CD8-positive, alpha-beta memory T cell (primary cell): Measurements from ENCODE around the gene TEX53. TPM values are rescaled to one million over a fixed set of nuclear protein-coding genes. Genes with fewer than 3 reads are reported as not detected.

Source experiments
- CTCF ChIA-PET: fragments of 350-600 bp; sonication (Branson Sonifier 250); formaldehyde crosslinking; loops from one replicate; lab custom pipeline; 2021; ENCODE audit warnings: antibody characterized with exemption; lab: Charles Lee
- POLR2A ChIA-PET: fragments of 350-600 bp; sonication (Branson Sonifier 250); formaldehyde crosslinking; loops from one replicate; lab custom pipeline; 2021; ENCODE audit warnings: antibody characterized with exemption; lab: Charles Lee
- DNase-seq, 5 donors: peaks; one replicate each; pipeline versions ENCODE4 v3.0.0 to v3.0.0-alpha.2; 2020 to 2022; ENCODE audit warnings: mixed read lengths in 1 of 5
- H3K27ac ChIP-seq: one replicate; pipeline ENCODE4 v1.7.0; 2013; ENCODE audit warnings: low read depth, mild to moderate bottlenecking, low read length, moderate library complexity
- H3K27me3 ChIP-seq: 2 replicates; pipeline ENCODE4 v1.7.0; 2013; ENCODE audit warnings: low read length, mild to moderate bottlenecking; ENCODE audit not compliant: insufficient read depth, poor library complexity, severe bottlenecking
- H3K36me3 ChIP-seq: 2 replicates; pipeline ENCODE4 v1.7.0; 2013; ENCODE audit warnings: mild to moderate bottlenecking, low read length, moderate library complexity; ENCODE audit not compliant: insufficient read depth
- H3K4me1 ChIP-seq: 2 replicates; pipeline ENCODE4 v1.7.0; 2013; ENCODE audit warnings: mild to moderate bottlenecking, low read length, moderate library complexity; ENCODE audit not compliant: insufficient read depth
- H3K4me3 ChIP-seq: 2 replicates; pipeline ENCODE4 v1.7.0; 2013; ENCODE audit warnings: mild to moderate bottlenecking, low read length
- H3K9me3 ChIP-seq: 2 replicates; pipeline ENCODE4 v1.7.0; 2013; ENCODE audit warnings: mild to moderate bottlenecking, low read length
- H3K27ac Mint-ChIP-seq, 8 donors: one replicate each; pipeline ENCODE4 v1.8.0; 2020 to 2021; ENCODE audit warnings: mixed read lengths in 8 of 8, mild to moderate bottlenecking in 6 of 8, inconsistent platforms in 3 of 8, moderate library complexity in 3 of 8
- H3K27me3 Mint-ChIP-seq, 2 donors: one replicate each; pipeline ENCODE4 v1.8.0; 2020 to 2021; ENCODE audit warnings: mixed read lengths in 2 of 2, mild to moderate bottlenecking in 1 of 2, moderate library complexity in 1 of 2
- H3K36me3 Mint-ChIP-seq, 3 donors: one replicate each; pipeline ENCODE4 v1.8.0; 2020 to 2021; ENCODE audit warnings: mixed read lengths in 3 of 3, inconsistent platforms in 1 of 3, mild to moderate bottlenecking in 1 of 3
- H3K4me1 Mint-ChIP-seq, 3 donors: one replicate each; pipeline ENCODE4 v1.8.0; 2020 to 2021; ENCODE audit warnings: mixed read lengths in 3 of 3, inconsistent platforms in 1 of 3, mild to moderate bottlenecking in 1 of 3
- H3K4me3 Mint-ChIP-seq, 7 donors: one replicate each; pipeline ENCODE4 v1.8.0; 2020 to 2021; ENCODE audit warnings: mixed read lengths in 7 of 7, mild to moderate bottlenecking in 6 of 7, moderate library complexity in 4 of 7, inconsistent platforms in 2 of 7
- H3K9me3 Mint-ChIP-seq, 5 donors: one replicate each; pipeline ENCODE4 v1.8.0; 2020 to 2022; ENCODE audit warnings: mixed read lengths in 5 of 5, mild to moderate bottlenecking in 3 of 5, moderate library complexity in 2 of 5, inconsistent platforms in 1 of 5
- polyA plus RNA-seq: library from polyadenylated mRNA; unstranded; fragments of 300-500 nt; fragmentation: Illumina TruSeq; gene quantifications from one replicate; pipeline ENCODE4 v1.2.3, GENCODE V29; 2021
- total RNA-seq, 2 experiments: library from RNA; stranded (reverse); gene quantifications; one replicate each; pipeline ENCODE4 v1.2.3, GENCODE V29; 2021

Gene TEX53
- total and polyA plus RNA-seq, 3 experiments from 2014 or later: not detected

DNA sequence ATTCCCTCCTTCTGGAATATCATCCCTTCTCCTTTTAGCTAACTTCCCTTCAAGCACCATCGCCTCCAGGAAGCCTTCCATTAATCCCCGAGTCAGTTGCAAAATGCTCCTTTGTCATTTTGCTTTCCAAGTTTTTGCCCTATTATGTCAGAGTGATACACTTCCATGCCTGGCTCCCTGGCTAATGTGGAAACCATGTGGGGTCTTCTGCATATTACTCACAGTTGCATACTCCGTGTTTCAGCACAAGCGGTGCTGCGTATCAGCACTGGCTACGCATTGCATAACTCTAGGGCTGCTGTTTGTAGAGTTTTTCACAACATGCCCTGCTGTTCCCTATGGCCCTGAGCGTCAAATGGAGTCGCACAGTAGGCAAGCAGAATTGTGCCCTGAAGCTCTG is 1.9 kb downstream of the TEX53 start:
- POLR2A ChIA-PET: no interaction called here
- DNase-seq: no peak
- Histone ChIP-seq H3K4me1 (peaks cover 10% of the 10 kb centered on the region), H3K9me3 (no peaks in the 10 kb centered on the region), H3K27me3 (no peaks in the 10 kb centered on the region), H3K36me3 (no peaks in the 10 kb centered on the region), H3K27ac (no peak overlapping the region), H3K4me3 (no peak overlapping the region)
- Mint-ChIP-seq H3K4me1 (peaks cover 6 to 14% (median 9%) of the 10 kb centered on the region in 3 donors), H3K9me3 (no peaks in the 10 kb centered on the region), H3K4me3 (no peak overlapping the region), H3K27me3 (peaks cover 0 to 1% of the 10 kb centered on the region in 2 donors), H3K36me3 (no peaks in the 10 kb centered on the region), H3K27ac (no peak overlapping the region)
- CTCF ChIA-PET: interaction anchor here (1.1 to 1.6 kb wide), 2 partner anchors 117 to 168 kb away, joined by 3 to 4 read pairs; no protein-coding TSS in a partner anchor

GRCh38 chr9:114653556-114654159 is 3.9 kb downstream of the TEX53 start:
- ChIA-PET CTCF (interaction anchor here (0.6 to 5.0 kb wide), 58 partner anchors 8 to 575 kb away, joined by 3 to 119 read pairs (median 5); partner anchors contain the start of genes AMBP, ATP6V1G1 and WHRN), POLR2A (interaction anchor here (0.6 to 2.4 kb wide), 5 partner anchors 62 to 317 kb away, joined by 3 to 14 read pairs (median 4); no protein-coding TSS in a partner anchor)
- Mint-ChIP-seq H3K27me3 (no peaks in the 10 kb centered on the region), H3K9me3 (no peaks in the 10 kb centered on the region), H3K4me3 (no peak overlapping the region), H3K27ac (peak overlapping the region in 1 of 8 donors; percentile 35), H3K4me1 (peaks cover 6 to 14% (median 9%) of the 10 kb centered on the region in 3 donors), H3K36me3 (peaks cover 0 to 2% (median 0%) of the 10 kb centered on the region in 3 donors)
- peak; percentile 74 to 84 (median 74) for DNase-seq
- H3K27ac ChIP-seq: no peak overlapping the region
- no peaks in the 10 kb centered on the region for H3K27me3 ChIP-seq
- peaks cover 10% of the 10 kb centered on the region for H3K4me1 ChIP-seq
- H3K9me3 ChIP-seq: no peaks in the 10 kb centered on the region
- no peaks in the 10 kb centered on the region for H3K36me3 ChIP-seq
- no peak overlapping the region for H3K4me3 ChIP-seq

GRCh38 chr9:114652776-114653555 is 4.6 kb downstream of the TEX53 start:
- H3K27ac ChIP-seq: no peak overlapping the region

DNA sequence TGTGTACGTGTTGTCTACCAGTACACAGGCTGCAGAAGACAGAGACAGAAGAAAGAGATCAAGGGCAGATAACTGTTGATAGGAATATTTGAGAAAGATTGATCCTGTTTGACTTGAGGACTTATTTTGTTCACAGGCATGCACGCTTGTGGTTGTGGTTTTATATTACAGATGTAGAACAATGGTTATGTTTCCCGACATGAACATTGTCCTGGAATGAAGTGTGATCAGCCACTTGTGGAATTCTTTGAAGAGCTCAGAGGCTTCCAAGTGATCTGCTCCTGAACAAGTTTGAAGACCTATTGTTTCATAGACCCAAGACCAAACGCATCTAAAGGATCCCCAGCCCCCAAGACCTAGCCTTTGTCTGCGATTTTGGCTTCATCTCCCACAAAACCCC is 13.7 kb downstream of the TEX53 start:
- Mint-ChIP-seq H3K4me1 (no peaks in the 10 kb centered on the region), H3K27me3 (no peaks in the 10 kb centered on the region), H3K36me3 (peaks cover 15 to 63% (median 29%) of the 10 kb centered on the region in 3 donors), H3K9me3 (peaks cover 0 to 4% (median 0%) of the 10 kb centered on the region in 5 donors), H3K27ac (no peak overlapping the region), H3K4me3 (no peak overlapping the region)
- H3K4me1 ChIP-seq: no peaks in the 10 kb centered on the region
- CTCF ChIA-PET: interaction anchor here (2.4 to 2.9 kb wide), 2 partner anchors 9 to 238 kb away, joined by 7 to 18 read pairs; no protein-coding TSS in a partner anchor
- H3K36me3 ChIP-seq: peaks cover 9% of the 10 kb centered on the region
- H3K27me3 ChIP-seq: no peaks in the 10 kb centered on the region
- DNase-seq: no peak
- H3K27ac ChIP-seq: no peak overlapping the region
- H3K4me3 ChIP-seq: no peak overlapping the region
- H3K9me3 ChIP-seq: no peaks in the 10 kb centered on the region
- POLR2A ChIA-PET: no interaction called here

More at GRCh38 chr9:114652776-114653555, 4.6 kb downstream of the TEX53 start:
- H3K4me3 Mint-ChIP-seq: no peak overlapping the region
- Histone ChIP-seq H3K27me3 (no peaks in the 10 kb centered on the region), H3K36me3 (no peaks in the 10 kb centered on the region), H3K4me1 (peaks cover 10% of the 10 kb centered on the region), H3K4me3 (no peak overlapping the region), H3K9me3 (no peaks in the 10 kb centered on the region)
- H3K27ac Mint-ChIP-seq: peak overlapping the region in 1 of 8 donors; percentile 35
- CTCF ChIA-PET: interaction anchor here (0.6 to 5.0 kb wide), 56 partner anchors 9 to 575 kb away, joined by 3 to 119 read pairs (median 6); partner anchors contain the start of genes AMBP, ATP6V1G1 and WHRN
- peaks cover 0 to 4% (median 0%) of the 10 kb centered on the region in 3 donors for H3K36me3 Mint-ChIP-seq
- DNase-seq: no peak
- peaks cover 6 to 14% (median 9%) of the 10 kb centered on the region in 3 donors for H3K4me1 Mint-ChIP-seq
- peaks cover 0 to 3% (median 0%) of the 10 kb centered on the region in 5 donors for H3K9me3 Mint-ChIP-seq
- H3K27me3 Mint-ChIP-seq: no peaks in the 10 kb centered on the region
- POLR2A ChIA-PET: interaction anchor here (0.6 to 2.4 kb wide), 5 partner anchors 61 to 317 kb away, joined by 3 to 14 read pairs (median 4); no protein-coding TSS in a partner anchor

- no peak for DNase-seq
- no peaks in the 10 kb centered on the region for H3K27me3 Mint-ChIP-seq
- peaks cover 15 to 69% (median 29%) of the 10 kb centered on the region in 3 donors for H3K36me3 Mint-ChIP-seq
- H3K27me3 ChIP-seq: no peaks in the 10 kb centered on the region
- peak overlapping the region in 1 of 8 donors; percentile 17 for H3K27ac Mint-ChIP-seq
- H3K4me3 ChIP-seq: no peak overlapping the region
- ChIA-PET CTCF (interaction anchor here (2.4 to 2.9 kb wide), 2 partner anchors 10 to 237 kb away, joined by 7 to 18 read pairs; no protein-coding TSS in a partner anchor), POLR2A (no interaction called here)
- no peaks in the 10 kb centered on the region for H3K9me3 ChIP-seq
- H3K4me3 Mint-ChIP-seq: no peak overlapping the region
- H3K4me1 Mint-ChIP-seq: no peaks in the 10 kb centered on the region
- peaks cover 13% of the 10 kb centered on the region for H3K36me3 ChIP-seq
- H3K4me1 ChIP-seq: no peaks in the 10 kb centered on the region
- H3K9me3 Mint-ChIP-seq: peaks cover 0 to 4% (median 0%) of the 10 kb centered on the region in 5 donors
- H3K27ac ChIP-seq: no peak overlapping the region
Observed at GRCh38 chr9:114643001-114643400, 14.6 kb downstream of the TEX53 start.

- H3K9me3 ChIP-seq: no peaks in the 10 kb centered on the region
- peaks cover 13% of the 10 kb centered on the region for H3K36me3 ChIP-seq
- H3K27ac ChIP-seq: no peak overlapping the region
- no peak for DNase-seq
- no peaks in the 10 kb centered on the region for H3K4me1 ChIP-seq
- H3K27me3 ChIP-seq: no peaks in the 10 kb centered on the region
- ChIA-PET CTCF (interaction anchor here (1.0 to 2.4 kb wide), 2 partner anchors 12 to 236 kb away, joined by 4 to 7 read pairs; no protein-coding TSS in a partner anchor), POLR2A (no interaction called here)
- Mint-ChIP-seq H3K4me1 (no peaks in the 10 kb centered on the region), H3K9me3 (no peaks in the 10 kb centered on the region), H3K27ac (peak overlapping the region in 1 of 8 donors; percentile 54), H3K27me3 (no peaks in the 10 kb centered on the region), H3K36me3 (peaks cover 7 to 74% (median 29%) of the 10 kb centered on the region in 3 donors), H3K4me3 (no peak overlapping the region)
- H3K4me3 ChIP-seq: no peak overlapping the region
Observed at GRCh38 chr9:114641967-114642366, 15.6 kb downstream of the TEX53 start.

DNA sequence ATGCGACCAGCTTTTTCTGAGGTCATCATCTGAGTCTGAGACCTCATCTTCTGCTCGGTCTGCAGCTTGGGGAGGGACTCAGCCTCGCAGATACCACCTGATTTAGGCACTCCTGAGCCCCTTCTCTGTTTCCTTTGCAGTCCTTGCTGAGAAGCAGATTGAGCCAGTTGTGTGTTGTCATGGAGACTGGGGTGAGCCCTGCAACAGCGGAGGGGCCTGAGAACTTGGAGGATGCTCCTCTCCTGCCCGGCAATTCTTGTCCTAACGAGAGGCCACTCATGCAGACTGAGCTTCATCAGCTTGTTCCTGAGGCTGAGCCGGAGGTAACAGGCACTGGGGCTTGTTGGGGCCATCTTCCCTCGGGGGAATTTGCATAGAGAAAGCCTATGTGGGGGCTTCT is 19.2 kb downstream of the TEX53 start:
- Mint-ChIP-seq H3K4me1 (no peaks in the 10 kb centered on the region), H3K4me3 (no peak overlapping the region), H3K27ac (no peak overlapping the region), H3K9me3 (no peaks in the 10 kb centered on the region), H3K27me3 (no peaks in the 10 kb centered on the region), H3K36me3 (peaks cover 0 to 76% (median 16%) of the 10 kb centered on the region in 3 donors)
- Histone ChIP-seq H3K27me3 (no peaks in the 10 kb centered on the region), H3K4me1 (no peaks in the 10 kb centered on the region), H3K9me3 (no peaks in the 10 kb centered on the region), H3K4me3 (no peak overlapping the region), H3K27ac (no peak overlapping the region), H3K36me3 (peaks cover 10% of the 10 kb centered on the region)
- ChIA-PET CTCF (interaction anchor here (0.8 to 1.2 kb wide), 2 partner anchors 13 to 14 kb away, joined by 4 to 5 read pairs; no protein-coding TSS in a partner anchor), POLR2A (no interaction called here)
- DNase-seq: no peak
